ENCODE results near the gene SFMBT2. TPM values are rescaled to one million over a fixed set of nuclear protein-coding genes. Genes with fewer than 3 reads are reported as not detected.

The SFMBT2 gene
- total and polyA plus RNA-seq, 10 of the 15 experiments (the other 5 are each of a cell fraction or from before 2014, with no cell fraction given) = 2.8 to 29.6 (median 15.1) TPM

DNA sequence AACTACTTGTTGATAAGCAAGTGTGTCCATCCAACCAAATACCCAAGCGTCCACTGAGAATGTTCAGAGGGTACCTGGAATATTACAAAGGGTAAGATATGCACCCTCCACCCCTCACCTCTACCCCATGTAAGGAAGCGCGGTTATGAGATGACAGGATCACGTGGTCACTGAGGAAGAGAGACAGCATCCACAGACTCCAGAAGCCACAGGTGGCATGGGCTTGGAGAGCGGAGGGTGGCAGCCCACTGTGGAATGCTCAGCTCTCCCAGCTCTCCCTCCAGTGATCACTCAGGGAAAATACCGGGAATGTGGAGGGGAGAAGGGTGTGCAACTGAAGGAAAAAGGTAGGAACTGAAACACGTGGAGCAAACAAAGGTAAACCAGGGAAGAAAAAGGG, 25.7 kb downstream of the SFMBT2 start (continued):
- TF ChIP-seq, protein P1, sequence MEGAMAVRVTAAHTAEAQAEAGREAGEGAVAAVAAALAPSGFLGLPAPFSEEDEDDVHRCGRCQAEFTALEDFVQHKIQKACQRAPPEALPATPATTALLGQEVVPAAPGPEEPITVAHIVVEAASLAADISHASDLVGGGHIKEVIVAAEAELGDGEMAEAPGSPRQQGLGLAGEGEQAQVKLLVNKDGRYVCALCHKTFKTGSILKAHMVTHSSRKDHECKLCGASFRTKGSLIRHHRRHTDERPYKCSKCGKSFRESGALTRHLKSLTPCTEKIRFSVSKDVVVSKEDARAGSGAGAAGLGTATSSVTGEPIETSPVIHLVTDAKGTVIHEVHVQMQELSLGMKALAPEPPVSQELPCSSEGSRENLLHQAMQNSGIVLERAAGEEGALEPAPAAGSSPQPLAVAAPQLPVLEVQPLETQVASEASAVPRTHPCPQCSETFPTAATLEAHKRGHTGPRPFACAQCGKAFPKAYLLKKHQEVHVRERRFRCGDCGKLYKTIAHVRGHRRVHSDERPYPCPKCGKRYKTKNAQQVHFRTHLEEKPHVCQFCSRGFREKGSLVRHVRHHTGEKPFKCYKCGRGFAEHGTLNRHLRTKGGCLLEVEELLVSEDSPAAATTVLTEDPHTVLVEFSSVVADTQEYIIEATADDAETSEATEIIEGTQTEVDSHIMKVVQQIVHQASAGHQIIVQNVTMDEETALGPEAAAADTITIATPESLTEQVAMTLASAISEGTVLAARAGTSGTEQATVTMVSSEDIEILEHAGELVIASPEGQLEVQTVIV (IDR thresholded peaks at IDR 0.05; ENCODE audit: borderline replicate concordance, partially characterized antibody) = no peak

DNA sequence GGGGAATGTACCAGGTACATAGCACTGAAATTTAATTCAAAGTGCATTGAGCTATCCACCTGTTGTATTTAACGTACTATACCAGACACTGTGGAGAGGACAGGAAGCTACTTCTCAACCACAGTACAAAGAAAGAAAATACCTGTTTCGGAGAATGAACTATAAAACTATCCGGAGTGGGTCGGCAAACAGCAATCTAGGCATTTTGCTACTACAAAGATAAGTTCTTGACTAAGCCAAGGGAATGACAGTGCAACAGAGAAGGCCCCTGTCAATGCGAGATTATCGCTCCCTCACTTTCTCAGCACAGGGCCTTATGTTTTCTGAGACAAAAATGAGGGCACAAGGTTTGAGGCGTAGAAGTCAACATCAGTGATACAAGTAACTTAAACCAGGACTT, 27.4 kb downstream of the SFMBT2 start:
- H3K4me3 ChIP-seq = no peak overlapping the region
- peaks cover 55% of the 10 kb centered on the region for H3K79me2 ChIP-seq (ENCODE audit: control insufficient read depth, insufficient read depth, low read length)
- H3K4me1 ChIP-seq (ENCODE audit: control insufficient read depth, insufficient read depth, low read length) = peaks cover 2% of the 10 kb centered on the region; the same call in 1 of the 2 replicates
- ChIA-PET CTCF (interaction anchor here (1.7 kb wide), 1 partner anchor 33 kb away, joined by 5 read pairs; no protein-coding TSS in a partner anchor), SMC1A (ENCODE audit: uncharacterized antibody, unreplicated experiment) (interaction anchor here (1.1 to 1.3 kb wide), 2 partner anchors 24 to 34 kb away, joined by 3 to 4 read pairs; no protein-coding TSS in a partner anchor), RAD21 (ENCODE audit: unreplicated experiment) (no interaction called here), POLR2A (interaction anchor here (0.7 kb wide), 1 partner anchor 115 kb away, joined by 6 read pairs; no protein-coding TSS in a partner anchor)
- peaks cover 22 to 32% of the 10 kb centered on the region in 2 experiments for H3K36me3 ChIP-seq (ENCODE audit: control insufficient read depth in 2 of 2, insufficient read depth in 2 of 2, low read length in 1 of 2)
- TF ChIP-seq, protein P2, sequence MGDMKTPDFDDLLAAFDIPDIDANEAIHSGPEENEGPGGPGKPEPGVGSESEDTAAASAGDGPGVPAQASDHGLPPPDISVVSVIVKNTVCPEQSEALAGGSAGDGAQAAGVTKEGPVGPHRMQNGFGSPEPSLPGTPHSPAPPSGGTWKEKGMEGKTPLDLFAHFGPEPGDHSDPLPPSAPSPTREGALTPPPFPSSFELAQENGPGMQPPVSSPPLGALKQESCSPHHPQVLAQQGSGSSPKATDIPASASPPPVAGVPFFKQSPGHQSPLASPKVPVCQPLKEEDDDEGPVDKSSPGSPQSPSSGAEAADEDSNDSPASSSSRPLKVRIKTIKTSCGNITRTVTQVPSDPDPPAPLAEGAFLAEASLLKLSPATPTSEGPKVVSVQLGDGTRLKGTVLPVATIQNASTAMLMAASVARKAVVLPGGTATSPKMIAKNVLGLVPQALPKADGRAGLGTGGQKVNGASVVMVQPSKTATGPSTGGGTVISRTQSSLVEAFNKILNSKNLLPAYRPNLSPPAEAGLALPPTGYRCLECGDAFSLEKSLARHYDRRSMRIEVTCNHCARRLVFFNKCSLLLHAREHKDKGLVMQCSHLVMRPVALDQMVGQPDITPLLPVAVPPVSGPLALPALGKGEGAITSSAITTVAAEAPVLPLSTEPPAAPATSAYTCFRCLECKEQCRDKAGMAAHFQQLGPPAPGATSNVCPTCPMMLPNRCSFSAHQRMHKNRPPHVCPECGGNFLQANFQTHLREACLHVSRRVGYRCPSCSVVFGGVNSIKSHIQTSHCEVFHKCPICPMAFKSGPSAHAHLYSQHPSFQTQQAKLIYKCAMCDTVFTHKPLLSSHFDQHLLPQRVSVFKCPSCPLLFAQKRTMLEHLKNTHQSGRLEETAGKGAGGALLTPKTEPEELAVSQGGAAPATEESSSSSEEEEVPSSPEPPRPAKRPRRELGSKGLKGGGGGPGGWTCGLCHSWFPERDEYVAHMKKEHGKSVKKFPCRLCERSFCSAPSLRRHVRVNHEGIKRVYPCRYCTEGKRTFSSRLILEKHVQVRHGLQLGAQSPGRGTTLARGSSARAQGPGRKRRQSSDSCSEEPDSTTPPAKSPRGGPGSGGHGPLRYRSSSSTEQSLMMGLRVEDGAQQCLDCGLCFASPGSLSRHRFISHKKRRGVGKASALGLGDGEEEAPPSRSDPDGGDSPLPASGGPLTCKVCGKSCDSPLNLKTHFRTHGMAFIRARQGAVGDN (IDR thresholded peaks at IDR 0.05) = no peak
- H4K20me1 ChIP-seq (ENCODE audit: control insufficient read depth, insufficient read depth) = no peaks in the 10 kb centered on the region; the same call in 1 of the 2 replicates
- no peaks in the 10 kb centered on the region for H3K9me3 ChIP-seq (replicated peaks; ENCODE audit: control insufficient read depth, insufficient read depth, low read length)
- 91% methylated on average over 7 of the region's 7 CpGs for WGBS (ENCODE audit: insufficient coverage, insufficient replicate concordance, low lambda C conversion rate, missing lambda C conversion rate)
- in situ Hi-C loops (cut with MboI) = no loop called here
- FAIRE-seq (no peak), ATAC-seq (no peak), DNase-seq (ENCODE audit: low read depth, low spot score) (no peak)
- no TSS peak for BruUV-seq (replicated peaks)
- no peak overlapping the region for H3K9ac ChIP-seq (ENCODE audit: control insufficient read depth, insufficient read depth, low read length)
- no peak overlapping the region for H3K4me2 ChIP-seq (ENCODE audit: control insufficient read depth, insufficient read depth)
- no peaks in the 10 kb centered on the region for H3K27me3 ChIP-seq (replicated peaks in 1 of 2; ENCODE audit: control insufficient read depth in 2 of 2, insufficient read depth in 2 of 2, low read length in 1 of 2)
- H2AFZ ChIP-seq (ENCODE audit: control insufficient read depth, low read depth, low read length) = no peak overlapping the region
- intact Hi-C loops (cut with micrococcal nuclease; ENCODE audit: unreplicated experiment) = no loop called here
- no peak overlapping the region for H3K27ac ChIP-seq (ENCODE audit: control insufficient read depth, insufficient read depth)
